Measurements from ENCODE around the gene DNAJB1.

DNAJB1 gene

GRCh38 chr19:14496029-14496833 is 22.0 kb downstream of the DNAJB1 start, which contains the start of gene GIPC1:
Gene GIPC1 (minus strand): TSS chr19:14496127. CDS start chr19:14482976, 13,151 bp downstream.
- peak; percentile 77 for DNase-seq (ENCODE audit: low read depth)

- no peak for DNase-seq (ENCODE audit: low read depth)
Measured at GRCh38 chr19:14495672-14496028, 22.5 kb downstream of the DNAJB1 start.

GRCh38 chr19:14494910-14495671 is 23.1 kb downstream of the DNAJB1 start:
- DNase-seq (ENCODE audit: low read depth): no peak

GRCh38 chr19:14494411-14494810 is 23.8 kb downstream of the DNAJB1 start:
- no peak for DNase-seq (ENCODE audit: low read depth)

GRCh38 chr19:14492756-14493337 is 25.4 kb downstream of the DNAJB1 start:
- DNase-seq (ENCODE audit: low read depth): no peak

- DNase-seq (ENCODE audit: low read depth): no peak
Measured at GRCh38 chr19:14487370-14488125, 30.6 kb downstream of the DNAJB1 start.

GRCh38 chr19:14482172-14482941 is 35.8 kb downstream of the DNAJB1 start:
- DNase-seq (ENCODE audit: low read depth): no peak

- DNase-seq (ENCODE audit: low read depth): no peak
Measured at GRCh38 chr19:14480700-14481079, 37.5 kb downstream of the DNAJB1 start.

- DNase-seq (ENCODE audit: low read depth): peak; percentile 63
Measured at GRCh38 chr19:14479975-14480699, 38.1 kb downstream of the DNAJB1 start.

GRCh38 chr19:14479309-14479974 is 38.8 kb downstream of the DNAJB1 start:
- no peak for DNase-seq (ENCODE audit: low read depth)

GRCh38 chr19:14478113-14478545 is 40.1 kb downstream of the DNAJB1 start:
- DNase-seq (ENCODE audit: low read depth): no peak

- DNase-seq (ENCODE audit: low read depth): no peak
Measured at GRCh38 chr19:14477418-14478112, 40.6 kb downstream of the DNAJB1 start.

- no peak for DNase-seq (ENCODE audit: low read depth)
Measured at GRCh38 chr19:14476673-14477401, 41.4 kb downstream of the DNAJB1 start.

GRCh38 chr19:14476327-14476672 is 41.9 kb downstream of the DNAJB1 start:
- no peak for DNase-seq (ENCODE audit: low read depth)

GRCh38 chr19:14475251-14476073 is 42.7 kb downstream of the DNAJB1 start, which contains the start of gene PTGER1:
Gene PTGER1 (minus strand): TSS chr19:14475354. CDS start chr19:14474320, 1,034 bp downstream.
- DNase-seq (ENCODE audit: low read depth): no peak

GRCh38 chr19:14474827-14475226 is 43.4 kb downstream of the DNAJB1 start:
- no peak for DNase-seq (ENCODE audit: low read depth)

- DNase-seq (ENCODE audit: low read depth): no peak
Measured at GRCh38 chr19:14473978-14474578, 44.1 kb downstream of the DNAJB1 start.

All from activated T-helper 9 cell treated with anti-CD3 and anti-CD28 coated beads, Interleukin-2, amount 50 U/mL, for 16 hours (primary cell).